Muscle layer of colon (tissue), 2 donors: Measurements from ENCODE around the gene ASPG.

Experiments used
- H3K27ac ChIP-seq: one replicate; pipeline ENCODE4 v1.7.0; 2013; ENCODE audit warnings: low read depth, mild to moderate bottlenecking, low read length, moderate library complexity
- H3K27me3 ChIP-seq, 2 donors: one replicate each; pipeline ENCODE4 v1.7.0; 2013; ENCODE audit warnings: low read length in 2 of 2, mild to moderate bottlenecking in 2 of 2; ENCODE audit not compliant: insufficient read depth in 2 of 2, control insufficient read depth in 1 of 2
- H3K36me3 ChIP-seq: one replicate; pipeline ENCODE4 v1.7.0; 2013; ENCODE audit warnings: mild to moderate bottlenecking, low read length; ENCODE audit not compliant: insufficient read depth
- H3K4me1 ChIP-seq: one replicate; pipeline ENCODE4 v1.7.0; 2013; ENCODE audit warnings: mild to moderate bottlenecking, low read length; ENCODE audit not compliant: insufficient read depth
- H3K4me3 ChIP-seq, 2 donors: one replicate each; pipeline ENCODE4 v1.7.0; 2013; ENCODE audit warnings: low read length in 2 of 2, low read depth in 1 of 2, mild to moderate bottlenecking in 1 of 2, moderate library complexity in 1 of 2
- H3K9ac ChIP-seq: one replicate; pipeline ENCODE4 v1.7.0; 2013; ENCODE audit warnings: low read length
- H3K9me3 ChIP-seq: one replicate; pipeline ENCODE4 v1.7.0; 2013; ENCODE audit warnings: mild to moderate bottlenecking, low read length
- donor health status: abdominal sarcoma.
- donor health status: Adenocarcinoma of cecum.

ASPG gene

GRCh38 chr14:104116756-104117340, 31.3 kb downstream of the ASPG start:
- Histone ChIP-seq H3K4me1 (no peaks in the 10 kb centered on the region), H3K36me3 (no peaks in the 10 kb centered on the region), H3K27ac (no peak overlapping the region), H3K27me3 (peaks cover 3 to 41% of the 10 kb centered on the region in 2 donors), H3K9me3 (no peaks in the 10 kb centered on the region), H3K9ac (no peak overlapping the region), H3K4me3 (peak overlapping the region in 1 of 2 donors; percentile 41)

- Histone ChIP-seq H3K9ac (no peak overlapping the region), H3K4me1 (no peaks in the 10 kb centered on the region), H3K4me3 (no peak overlapping the region), H3K27ac (no peak overlapping the region), H3K27me3 (peaks cover 3 to 41% of the 10 kb centered on the region in 2 donors), H3K36me3 (no peaks in the 10 kb centered on the region), H3K9me3 (no peaks in the 10 kb centered on the region)
Measured at GRCh38 chr14:104117341-104118005, 32.0 kb downstream of the ASPG start.

GRCh38 chr14:104118006-104118844, 32.7 kb downstream of the ASPG start:
- H3K4me1 ChIP-seq = no peaks in the 10 kb centered on the region
- H3K27ac ChIP-seq = no peak overlapping the region
- peaks cover 3 to 41% of the 10 kb centered on the region in 2 donors for H3K27me3 ChIP-seq
- H3K9me3 ChIP-seq = no peaks in the 10 kb centered on the region
- no peak overlapping the region for H3K4me3 ChIP-seq
- H3K9ac ChIP-seq = no peak overlapping the region
- no peaks in the 10 kb centered on the region for H3K36me3 ChIP-seq

GRCh38 chr14:104119119-104119487, 33.6 kb downstream of the ASPG start:
- no peak overlapping the region for H3K27ac ChIP-seq
- H3K36me3 ChIP-seq = no peaks in the 10 kb centered on the region
- peaks cover 3 to 41% of the 10 kb centered on the region in 2 donors for H3K27me3 ChIP-seq
- no peak overlapping the region for H3K4me3 ChIP-seq
- H3K9ac ChIP-seq = no peak overlapping the region
- no peaks in the 10 kb centered on the region for H3K4me1 ChIP-seq
- no peaks in the 10 kb centered on the region for H3K9me3 ChIP-seq

GRCh38 chr14:104119488-104120251, 34.2 kb downstream of the ASPG start:
- Histone ChIP-seq H3K36me3 (no peaks in the 10 kb centered on the region), H3K27ac (no peak overlapping the region), H3K27me3 (peaks cover 3 to 41% of the 10 kb centered on the region in 2 donors), H3K9ac (no peak overlapping the region), H3K4me3 (no peak overlapping the region), H3K4me1 (no peaks in the 10 kb centered on the region), H3K9me3 (no peaks in the 10 kb centered on the region)

- peaks cover 3 to 41% of the 10 kb centered on the region in 2 donors for H3K27me3 ChIP-seq
- H3K9me3 ChIP-seq = peaks cover 4% of the 10 kb centered on the region
- H3K27ac ChIP-seq = no peak overlapping the region
- no peak overlapping the region for H3K4me3 ChIP-seq
- H3K9ac ChIP-seq = no peak overlapping the region
- H3K36me3 ChIP-seq = no peaks in the 10 kb centered on the region
- H3K4me1 ChIP-seq = no peaks in the 10 kb centered on the region
Measured at GRCh38 chr14:104120281-104120741, 34.8 kb downstream of the ASPG start.

- H3K27ac ChIP-seq = no peak overlapping the region
Measured at GRCh38 chr14:104121142-104121541, 35.6 kb downstream of the ASPG start.

GRCh38 chr14:104123879-104124278, 38.4 kb downstream of the ASPG start:
- Histone ChIP-seq H3K36me3 (no peaks in the 10 kb centered on the region), H3K27ac (no peak overlapping the region), H3K9ac (no peak overlapping the region), H3K27me3 (peaks cover 0 to 12% of the 10 kb centered on the region in 2 donors), H3K4me1 (no peaks in the 10 kb centered on the region), H3K9me3 (peaks cover 6% of the 10 kb centered on the region), H3K4me3 (no peak overlapping the region)

More at GRCh38 chr14:104121142-104121541, 35.6 kb downstream of the ASPG start:
- H3K9me3 ChIP-seq = peaks cover 6% of the 10 kb centered on the region
- H3K27me3 ChIP-seq = peaks cover 3 to 36% of the 10 kb centered on the region in 2 donors
- no peak overlapping the region for H3K9ac ChIP-seq
- no peaks in the 10 kb centered on the region for H3K4me1 ChIP-seq
- H3K4me3 ChIP-seq = no peak overlapping the region
- H3K36me3 ChIP-seq = no peaks in the 10 kb centered on the region

GRCh38 chr14:104125011-104125410, 39.5 kb downstream of the ASPG start:
- Histone ChIP-seq H3K27ac (no peak overlapping the region), H3K4me3 (no peak overlapping the region), H3K36me3 (no peaks in the 10 kb centered on the region), H3K9me3 (peaks cover 6% of the 10 kb centered on the region), H3K4me1 (no peaks in the 10 kb centered on the region), H3K9ac (no peak overlapping the region), H3K27me3 (peaks cover 0 to under 1% of the 10 kb centered on the region in 2 donors)

GRCh38 chr14:104126753-104127152, 41.3 kb downstream of the ASPG start:
- Histone ChIP-seq H3K4me3 (no peak overlapping the region), H3K27me3 (peaks cover 0 to 4% of the 10 kb centered on the region in 2 donors), H3K27ac (no peak overlapping the region), H3K36me3 (no peaks in the 10 kb centered on the region), H3K4me1 (no peaks in the 10 kb centered on the region), H3K9me3 (peaks cover 6% of the 10 kb centered on the region), H3K9ac (no peak overlapping the region)

- H3K4me1 ChIP-seq = no peaks in the 10 kb centered on the region
- H3K9me3 ChIP-seq = peaks cover 6% of the 10 kb centered on the region
- peaks cover 0 to 8% of the 10 kb centered on the region in 2 donors for H3K27me3 ChIP-seq
- no peaks in the 10 kb centered on the region for H3K36me3 ChIP-seq
- no peak overlapping the region for H3K27ac ChIP-seq
- no peak overlapping the region for H3K4me3 ChIP-seq
- H3K9ac ChIP-seq = no peak overlapping the region
Measured at GRCh38 chr14:104128981-104129380, 43.5 kb downstream of the ASPG start.
